H1 (cell line): ENCODE data around the gene P3H3. TPM values are rescaled to one million over a fixed set of nuclear protein-coding genes. Genes with fewer than 3 reads are reported as not detected.

Source experiments
- CTCF ChIA-PET: fragments of 300-600 bp; sonication (Branson Sonifier 250); formaldehyde crosslinking; loops from one replicate; lab custom pipeline; 2021; ENCODE audit not compliant: partially characterized antibody; lab: Charles Lee
- POLR2A ChIA-PET: fragments of 300-600 bp; sonication (Branson Sonifier 250); formaldehyde crosslinking; loops from one replicate; lab custom pipeline; 2021; ENCODE audit warnings: inconsistent platforms; ENCODE audit not compliant: partially characterized antibody; lab: Charles Lee
- DNase-seq, 2 experiments: peaks; one replicate each; pipeline versions ENCODE4 v3.0.0 to v3.0.0-alpha.2; 2010 to 2022; ENCODE audit warnings: low spot score in 2 of 2, low read depth in 1 of 2, mixed read lengths in 1 of 2
- FAIRE-seq: peaks from 2 replicates; lab custom pipeline; 2011; peaks lifted over from hg19 to GRCh38; lab: Jason Lieb, UNC
- H2AFZ ChIP-seq: 2 replicates; pipeline ENCODE4 v1.8.1; 2012; ENCODE audit warnings: low read length, inconsistent platforms
- H2AK5ac ChIP-seq: 2 replicates; pipeline ENCODE4 v1.6.1; 2013; ENCODE audit warnings: low read depth, low read length
- H2BK120ac ChIP-seq: replicated peaks from 2 replicates; pipeline ENCODE3; 2013; ENCODE audit warnings: low read depth, low read length, inconsistent platforms
- H2BK12ac ChIP-seq: 2 replicates; pipeline ENCODE4 v1.6.1; 2013; ENCODE audit warnings: low read depth, low read length
- H2BK15ac ChIP-seq: 2 replicates; pipeline ENCODE4 v1.6.1; 2013; ENCODE audit warnings: low read length
- H2BK20ac ChIP-seq: 2 replicates; pipeline ENCODE4 v1.6.1; 2013; ENCODE audit warnings: low read length
- H2BK5ac ChIP-seq: 2 replicates; pipeline ENCODE4 v1.6.1; 2013; ENCODE audit warnings: low read depth, low read length
- H3K14ac ChIP-seq: 2 replicates; pipeline ENCODE4 v1.6.1; 2013; ENCODE audit warnings: inconsistent platforms; ENCODE audit not compliant: insufficient read length
- H3K18ac ChIP-seq: 2 replicates; pipeline ENCODE4 v1.6.1; 2013; ENCODE audit warnings: low read length; ENCODE audit errors: extremely low read depth
- H3K23ac ChIP-seq: 2 replicates; pipeline ENCODE4 v1.6.1; 2013; ENCODE audit warnings: inconsistent platforms; ENCODE audit not compliant: insufficient read length
- H3K23me2 ChIP-seq: 2 replicates; pipeline ENCODE4 v1.6.1; 2013; ENCODE audit warnings: low read depth, low read length
- H3K27ac ChIP-seq: 2 replicates; pipeline ENCODE4 v1.6.1; 2011; ENCODE audit warnings: low read depth, low read length, inconsistent platforms
- H3K27me3 ChIP-seq, 4 experiments: replicated peaks in 1 of 4; 1 replicate in 1 of 4; 2 replicates in 3 of 4; pipeline versions ENCODE4 v1.6.1 to v1.8.1; 2011 to 2013; ENCODE audit warnings: low read length in 3 of 4, mild to moderate bottlenecking in 3 of 4, inconsistent platforms in 2 of 4, mixed read lengths in 2 of 4, moderate library complexity in 1 of 4; ENCODE audit not compliant: control insufficient read depth in 3 of 4, insufficient read depth in 3 of 4; ENCODE audit errors: extremely low read depth in 1 of 4
- H3K36me3 ChIP-seq, 4 experiments: 2 replicates each; pipeline versions ENCODE4 v1.6.1 to v1.8.1; 2011 to 2013; ENCODE audit warnings: mild to moderate bottlenecking in 4 of 4, low read length in 3 of 4, moderate library complexity in 2 of 4, control low read depth in 1 of 4, inconsistent platforms in 1 of 4; ENCODE audit not compliant: insufficient read depth in 4 of 4, control insufficient read depth in 2 of 4
- H3K4ac ChIP-seq: replicated peaks from 2 replicates; pipeline ENCODE3; 2013; ENCODE audit warnings: low read length, low read depth, mixed read lengths, inconsistent platforms; ENCODE audit not compliant: insufficient read length
- H3K4me1 ChIP-seq, 4 experiments: replicated peaks in 1 of 4; 1 replicate in 1 of 4; 2 replicates in 3 of 4; pipeline versions ENCODE4 v1.6.1 to v1.8.1; 2011 to 2013; ENCODE audit warnings: low read length in 3 of 4, inconsistent platforms in 2 of 4, mixed read lengths in 1 of 4; ENCODE audit not compliant: insufficient read depth in 4 of 4, control insufficient read depth in 3 of 4
- H3K4me2 ChIP-seq, 2 experiments: 2 replicates each; pipeline versions ENCODE4 v1.6.1 to v1.8.1; 2011 to 2013; ENCODE audit warnings: low read depth in 2 of 2, low read length in 2 of 2, control low read depth in 1 of 2, inconsistent platforms in 1 of 2, mild to moderate bottlenecking in 1 of 2; ENCODE audit not compliant: insufficient read depth in 1 of 2
- H3K4me3 ChIP-seq, 4 experiments: fragments of 200-600, 300-600 bp in 1 of 4; sonication (generic), shearing (Covaris generic), sonication (Bioruptor Twin) in 1 of 4; 2 replicates each; pipeline versions ENCODE4 v1.5.1 to v1.8.1; 2011 to 2016; ENCODE audit warnings: low read length in 4 of 4, low read depth in 3 of 4, control low read depth in 2 of 4, inconsistent platforms in 2 of 4, mild to moderate bottlenecking in 2 of 4, mixed read lengths in 1 of 4, moderate library complexity in 1 of 4; ENCODE audit not compliant: insufficient read depth in 2 of 4; ENCODE audit errors: extremely low read depth in 1 of 4
- H3K56ac ChIP-seq: replicated peaks from 2 replicates; pipeline ENCODE3; 2013; ENCODE audit warnings: low read depth, mild to moderate bottlenecking, mixed read lengths, low read length, inconsistent platforms; ENCODE audit not compliant: insufficient read length
- H3K79me1 ChIP-seq: 2 replicates; pipeline ENCODE4 v1.6.1; 2013; ENCODE audit warnings: low read depth, low read length, control low read depth
- H3K79me2 ChIP-seq, 2 experiments: 2 replicates each; pipeline versions ENCODE4 v1.6.1 to v1.8.1; 2012 to 2013; ENCODE audit warnings: low read length in 2 of 2, mild to moderate bottlenecking in 2 of 2, inconsistent platforms in 1 of 2; ENCODE audit not compliant: insufficient read depth in 2 of 2, control insufficient read depth in 1 of 2
- H3K9ac ChIP-seq, 4 experiments: replicated peaks in 1 of 4; 1 replicate in 1 of 4; 2 replicates in 3 of 4; pipeline versions ENCODE4 v1.6.1 to v1.8.1; 2011 to 2013; ENCODE audit warnings: low read depth in 3 of 4, low read length in 3 of 4, control low read depth in 2 of 4, mild to moderate bottlenecking in 2 of 4, moderate library complexity in 2 of 4, inconsistent platforms in 1 of 4; ENCODE audit errors: extremely low read depth in 1 of 4
- H3K9me3 ChIP-seq, 2 experiments: 2 replicates each; pipeline versions ENCODE4 v1.6.1 to v1.8.1; 2012 to 2013; ENCODE audit warnings: mild to moderate bottlenecking in 2 of 2, moderate library complexity in 2 of 2, control low read depth in 1 of 2, inconsistent platforms in 1 of 2, low read depth in 1 of 2, low read length in 1 of 2, mixed read lengths in 1 of 2; ENCODE audit not compliant: insufficient read depth in 2 of 2
- H4K20me1 ChIP-seq, 2 experiments: replicated peaks in 1 of 2; 2 replicates each; pipeline versions ENCODE3 to v1.8.1; 2011 to 2013; ENCODE audit warnings: inconsistent platforms in 2 of 2, low read length in 2 of 2, mild to moderate bottlenecking in 1 of 2; ENCODE audit not compliant: insufficient read depth in 2 of 2, control insufficient read depth in 1 of 2
- H4K5ac ChIP-seq: 2 replicates; pipeline ENCODE4 v1.6.1; 2013; ENCODE audit warnings: low read length, low read depth, mixed read lengths, inconsistent platforms; ENCODE audit not compliant: insufficient read length
- H4K8ac ChIP-seq: 2 replicates; pipeline ENCODE4 v1.8.0; 2013; ENCODE audit warnings: mild to moderate bottlenecking, moderate library complexity, low read length, inconsistent platforms; ENCODE audit not compliant: insufficient read depth; ENCODE audit errors: extremely low read depth
- H4K91ac ChIP-seq: replicated peaks from 2 replicates; pipeline ENCODE3; 2013; ENCODE audit warnings: low read length, mixed read lengths, inconsistent platforms; ENCODE audit not compliant: insufficient read length
- CHD1 ChIP-seq: IDR thresholded peaks from 2 replicates; pipeline ENCODE4 v1.6.1; 2012; ENCODE audit warnings: low read depth, low read length, improper control_type of control experiment
- EGR1 ChIP-seq: IDR thresholded peaks from 2 replicates; pipeline ENCODE4 v1.6.1; 2011; ENCODE audit warnings: low read depth, low read length, borderline replicate concordance
- GABPA ChIP-seq: IDR thresholded peaks from 2 replicates; pipeline ENCODE4 v1.6.1; 2011; ENCODE audit warnings: mild to moderate bottlenecking, low read length, moderate library complexity, borderline replicate concordance; ENCODE audit not compliant: insufficient read depth
- TAF1 ChIP-seq: IDR thresholded peaks from 2 replicates; pipeline ENCODE4 v1.6.1; 2011; ENCODE audit warnings: mild to moderate bottlenecking, low read depth, low read length
- TCF12 ChIP-seq: IDR thresholded peaks from 2 replicates; pipeline ENCODE4 v1.6.1; 2011; ENCODE audit warnings: low read depth, mild to moderate bottlenecking, low read length
- WGBS, 2 experiments: shearing (Covaris generic) in 1 of 2; methylation state at CpG; one replicate each; pipeline versions ENCODE4 v1.1.6 to v1.1.7; 2013 to 2015; ENCODE audit warnings: low lambda C conversion rate in 2 of 2, mixed read lengths in 2 of 2, inconsistent platforms in 1 of 2, low coverage in 1 of 2, missing lambda C conversion rate in 1 of 2; ENCODE audit not compliant: insufficient replicate concordance in 2 of 2, insufficient coverage in 1 of 2, insufficient read length in 1 of 2; ENCODE audit errors: extremely low coverage in 1 of 2, missing lambda C conversion rate in 1 of 2; 5-methylcytosine and 5-hydroxymethylcytosine counted together
- polyA plus RNA-seq, 7 experiments: library from polyadenylated mRNA; depleted of rRNA in 3 of 7; stranded (reverse) in 5 of 7; unstranded in 2 of 7; fragments of >200 nt in 5 of 7; fragments of 200-250 nt in 2 of 7; gene quantifications; 1 replicate in 5 of 7; 2 replicates in 1 of 7; 4 replicates in 1 of 7; pipeline versions ENCODE4 v1.2.1 to v1.2.3, GENCODE V29; 2011 to 2013; ENCODE audit warnings: missing spikeins in 2 of 7, mixed read lengths in 2 of 7
- total RNA-seq: library from RNA; stranded (reverse); fragmentation: NEBNext Ultra II Directional; extraction: Animal tissue kit (Norgen Biotek cat#: 25700); gene quantifications from 2 replicates; pipeline ENCODE4 v1.2.1, GENCODE V29; 2021
- TF ChIP-seq, protein P1 (sequence below), 3 experiments: IDR thresholded peaks; 1 replicate in 2 of 3; 2 replicates in 1 of 3; pipeline versions ENCODE4 v1.5.1 to v1.6.1; 2011; ENCODE audit warnings: low read length in 3 of 3, mild to moderate bottlenecking in 3 of 3, inconsistent platforms in 2 of 3, low read depth in 1 of 3, moderate library complexity in 1 of 3; ENCODE audit not compliant: insufficient read depth in 1 of 3; ENCODE audit errors: control extremely low read depth in 1 of 3

Gene P3H3
- total and polyA plus RNA-seq, 2 of the 8 experiments (the other 6 are each of a cell fraction or from before 2014, with no cell fraction given) = 22.9 to 43.5 TPM

- H3K36me3 ChIP-seq = peaks cover 12 to 37% (median 35%) of the 10 kb centered on the region in 4 experiments; a peak in 7 of 8 replicates
- H3K27ac ChIP-seq = no peak overlapping the region
- H3K27me3 ChIP-seq = no peaks in the 10 kb centered on the region
- no peak overlapping the region for H2AFZ ChIP-seq
- H3K4me3 ChIP-seq = peak overlapping the region in 1 of 4 experiments; percentile 79; a peak in 2 of 8 replicates
- H4K20me1 ChIP-seq = peaks cover 0 to 5% of the 10 kb centered on the region in 2 experiments
- peaks cover 0 to 29% of the 10 kb centered on the region in 2 experiments; a peak in 2 of 4 replicates for H3K79me2 ChIP-seq
- H3K4ac ChIP-seq = no peak overlapping the region
- H3K23ac ChIP-seq = no peak overlapping the region
- no peak overlapping the region for H2BK5ac ChIP-seq
- H3K14ac ChIP-seq = no peak overlapping the region
- H2BK20ac ChIP-seq = no peak overlapping the region
- no peak overlapping the region for H3K56ac ChIP-seq
- H3K9me3 ChIP-seq = no peaks in the 10 kb centered on the region
- H2AK5ac ChIP-seq = no peak overlapping the region
- TF ChIP-seq CHD1 = no peak
- no peak for TF ChIP-seq GABPA
- TF ChIP-seq TCF12 = no peak
- TF ChIP-seq, protein P1, sequence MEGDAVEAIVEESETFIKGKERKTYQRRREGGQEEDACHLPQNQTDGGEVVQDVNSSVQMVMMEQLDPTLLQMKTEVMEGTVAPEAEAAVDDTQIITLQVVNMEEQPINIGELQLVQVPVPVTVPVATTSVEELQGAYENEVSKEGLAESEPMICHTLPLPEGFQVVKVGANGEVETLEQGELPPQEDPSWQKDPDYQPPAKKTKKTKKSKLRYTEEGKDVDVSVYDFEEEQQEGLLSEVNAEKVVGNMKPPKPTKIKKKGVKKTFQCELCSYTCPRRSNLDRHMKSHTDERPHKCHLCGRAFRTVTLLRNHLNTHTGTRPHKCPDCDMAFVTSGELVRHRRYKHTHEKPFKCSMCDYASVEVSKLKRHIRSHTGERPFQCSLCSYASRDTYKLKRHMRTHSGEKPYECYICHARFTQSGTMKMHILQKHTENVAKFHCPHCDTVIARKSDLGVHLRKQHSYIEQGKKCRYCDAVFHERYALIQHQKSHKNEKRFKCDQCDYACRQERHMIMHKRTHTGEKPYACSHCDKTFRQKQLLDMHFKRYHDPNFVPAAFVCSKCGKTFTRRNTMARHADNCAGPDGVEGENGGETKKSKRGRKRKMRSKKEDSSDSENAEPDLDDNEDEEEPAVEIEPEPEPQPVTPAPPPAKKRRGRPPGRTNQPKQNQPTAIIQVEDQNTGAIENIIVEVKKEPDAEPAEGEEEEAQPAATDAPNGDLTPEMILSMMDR (IDR thresholded peaks at IDR 0.05; ENCODE audit: control extremely low read depth in 1 of 3, insufficient read depth in 1 of 3, low read depth in 1 of 3, low read length in 3 of 3) = no peak
- TF ChIP-seq EGR1 = no peak
- TF ChIP-seq TAF1 = no peak
- 100% methylated on average over 1 of the region's 1 CpG; no CpG with 5 or more reads in 1 of the 2 experiments for WGBS, 2 experiments
- DNase-seq (no peak), FAIRE-seq (no peak)
- no peaks in the 10 kb centered on the region; the same call in 1 of the 2 replicates for H3K79me1 ChIP-seq
- no peak overlapping the region for H4K91ac ChIP-seq
- H3K4me2 ChIP-seq = peak overlapping the region; percentile 90 to 96; a peak in 1 of 4 replicates
- H3K23me2 ChIP-seq = peaks cover 11% of the 10 kb centered on the region
- no peak overlapping the region for H2BK120ac ChIP-seq
- H2BK12ac ChIP-seq = no peak overlapping the region
- H3K4me1 ChIP-seq = peaks cover 0 to 14% (median 3%) of the 10 kb centered on the region in 4 experiments; a peak in 5 of 7 replicates
- H2BK15ac ChIP-seq = no peak overlapping the region
- no peak overlapping the region for H4K8ac ChIP-seq
- H3K18ac ChIP-seq = no peak overlapping the region
- 0 out of 7 replicates have a peak overlapping the region, but pooled peaks of 1 of the 4 experiments have one; percentile 61 for H3K9ac ChIP-seq
- POLR2A ChIA-PET = interaction anchor here (1.1 to 25.7 kb wide), 7 partner anchors 14 to 130 kb away, joined by 4 to 588 read pairs (median 22); partner anchors contain the start of genes C12orf57, COPS7A, GNB3 and GPR162
- no peak overlapping the region for H4K5ac ChIP-seq
- CTCF ChIA-PET = interaction anchor here (0.6 to 19.8 kb wide), 10 partner anchors 9 to 273 kb away, joined by 3 to 292 read pairs (median 5); partner anchors contain the start of genes COPS7A, GNB3, MLF2 and P3H3
These were observed 25.4 kb downstream of the P3H3 start for GRCh38 chr12:6853626-6854025.
